GM13976 (cell line): ENCODE results near the gene SCAPER.

Experiments
- DNase-seq: peaks from one replicate; pipeline ENCODE4 v3.0.0; 2012; ENCODE audit warnings: low spot score
- in situ Hi-C: fragments of 300-500 bp; cut with MboI; formaldehyde crosslinking; loops from one replicate; pipeline ENCODE4 v1.12.0; 2022; ENCODE audit warnings: low sequenced_read_pairs, mixed read lengths, inconsistent platforms; ENCODE audit not compliant: unreplicated experiment
- TF ChIP-seq, protein P1 (sequence below): IDR thresholded peaks from 2 replicates; pipeline ENCODE4 v1.5.1; 2012; ENCODE audit warnings: borderline replicate concordance, mild to moderate bottlenecking; ENCODE audit not compliant: insufficient read depth; ENCODE audit errors: extremely low read depth, missing control alignments, control extremely low read depth

SCAPER gene

DNA sequence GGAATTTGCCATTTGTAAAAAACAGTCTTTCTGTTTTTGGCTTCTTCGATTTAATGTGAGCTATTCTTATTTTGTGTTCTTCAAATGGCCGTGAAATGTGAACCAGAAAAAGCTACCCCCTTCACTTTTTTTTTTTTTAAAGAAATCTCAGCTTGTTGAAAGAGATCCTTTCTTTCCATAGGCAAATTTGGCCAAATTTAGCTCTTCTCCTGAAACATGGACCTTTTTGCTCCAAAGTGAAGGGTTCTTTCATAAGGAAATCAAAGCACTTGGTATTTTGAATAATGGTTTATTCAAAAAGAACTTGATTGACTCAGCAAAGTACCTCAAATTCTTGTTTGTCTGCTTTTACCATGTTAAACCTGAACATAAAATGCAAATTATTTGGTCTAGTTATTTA is 36.5 kb upstream of the SCAPER start:
- TF ChIP-seq, protein P1, sequence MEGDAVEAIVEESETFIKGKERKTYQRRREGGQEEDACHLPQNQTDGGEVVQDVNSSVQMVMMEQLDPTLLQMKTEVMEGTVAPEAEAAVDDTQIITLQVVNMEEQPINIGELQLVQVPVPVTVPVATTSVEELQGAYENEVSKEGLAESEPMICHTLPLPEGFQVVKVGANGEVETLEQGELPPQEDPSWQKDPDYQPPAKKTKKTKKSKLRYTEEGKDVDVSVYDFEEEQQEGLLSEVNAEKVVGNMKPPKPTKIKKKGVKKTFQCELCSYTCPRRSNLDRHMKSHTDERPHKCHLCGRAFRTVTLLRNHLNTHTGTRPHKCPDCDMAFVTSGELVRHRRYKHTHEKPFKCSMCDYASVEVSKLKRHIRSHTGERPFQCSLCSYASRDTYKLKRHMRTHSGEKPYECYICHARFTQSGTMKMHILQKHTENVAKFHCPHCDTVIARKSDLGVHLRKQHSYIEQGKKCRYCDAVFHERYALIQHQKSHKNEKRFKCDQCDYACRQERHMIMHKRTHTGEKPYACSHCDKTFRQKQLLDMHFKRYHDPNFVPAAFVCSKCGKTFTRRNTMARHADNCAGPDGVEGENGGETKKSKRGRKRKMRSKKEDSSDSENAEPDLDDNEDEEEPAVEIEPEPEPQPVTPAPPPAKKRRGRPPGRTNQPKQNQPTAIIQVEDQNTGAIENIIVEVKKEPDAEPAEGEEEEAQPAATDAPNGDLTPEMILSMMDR, result no peak
- in situ Hi-C loops, result no loop called here
- no peak for DNase-seq

DNA sequence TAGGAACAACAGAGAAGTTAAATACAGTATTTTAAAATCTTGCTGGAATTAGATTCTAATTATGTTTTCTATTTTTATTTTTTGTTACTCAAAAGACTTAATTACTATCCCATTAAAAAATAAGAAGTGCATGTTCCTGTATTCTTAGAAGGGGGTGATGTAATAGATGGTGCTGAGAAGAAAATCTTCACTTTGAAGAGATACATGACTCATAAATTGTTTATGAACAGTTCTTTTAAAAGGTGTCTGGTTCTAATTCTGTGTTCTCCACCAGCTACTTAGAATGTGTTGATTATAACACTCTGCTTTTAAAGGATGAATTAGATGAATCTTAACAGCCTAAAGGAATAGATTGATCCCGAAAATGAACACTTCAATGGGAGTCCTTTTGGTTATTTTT is 34.6 kb upstream of the SCAPER start:
- in situ Hi-C loops, result no loop called here
- TF ChIP-seq, protein P1, result no peak
- no peak for DNase-seq

DNA sequence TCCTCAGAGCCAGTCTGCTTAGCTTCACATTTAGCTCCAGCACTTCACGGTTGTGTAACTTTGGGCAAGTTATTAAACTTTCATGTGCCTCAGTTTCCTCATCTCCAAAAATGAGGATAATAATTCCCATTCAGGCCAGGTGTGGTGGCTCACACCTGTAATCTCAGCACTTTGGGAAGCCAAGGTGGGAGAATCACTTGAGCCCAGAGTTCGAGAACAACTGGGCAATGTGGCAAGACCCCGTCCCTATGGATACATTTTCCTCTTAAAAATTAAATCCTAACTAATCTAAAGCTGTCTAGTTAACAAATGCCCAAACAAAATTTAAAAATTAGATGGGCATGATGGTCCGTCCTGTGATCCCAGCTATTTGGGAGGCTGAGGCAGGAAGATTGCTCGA is 33.6 kb upstream of the SCAPER start:
- DNase-seq, result no peak
- TF ChIP-seq, protein P1, result no peak
- in situ Hi-C loops, result no loop called here

- TF ChIP-seq, protein P1, result no peak
- DNase-seq, result no peak
- in situ Hi-C loops, result no loop called here
Observed at GRCh38 chr15:76936671-76937070, 31.5 kb upstream of the SCAPER start.

- in situ Hi-C loops, result no loop called here
- peak; percentile 65 for DNase-seq
- TF ChIP-seq, protein P1, result no peak
Observed at GRCh38 chr15:76935620-76936019, 30.5 kb upstream of the SCAPER start.

DNA sequence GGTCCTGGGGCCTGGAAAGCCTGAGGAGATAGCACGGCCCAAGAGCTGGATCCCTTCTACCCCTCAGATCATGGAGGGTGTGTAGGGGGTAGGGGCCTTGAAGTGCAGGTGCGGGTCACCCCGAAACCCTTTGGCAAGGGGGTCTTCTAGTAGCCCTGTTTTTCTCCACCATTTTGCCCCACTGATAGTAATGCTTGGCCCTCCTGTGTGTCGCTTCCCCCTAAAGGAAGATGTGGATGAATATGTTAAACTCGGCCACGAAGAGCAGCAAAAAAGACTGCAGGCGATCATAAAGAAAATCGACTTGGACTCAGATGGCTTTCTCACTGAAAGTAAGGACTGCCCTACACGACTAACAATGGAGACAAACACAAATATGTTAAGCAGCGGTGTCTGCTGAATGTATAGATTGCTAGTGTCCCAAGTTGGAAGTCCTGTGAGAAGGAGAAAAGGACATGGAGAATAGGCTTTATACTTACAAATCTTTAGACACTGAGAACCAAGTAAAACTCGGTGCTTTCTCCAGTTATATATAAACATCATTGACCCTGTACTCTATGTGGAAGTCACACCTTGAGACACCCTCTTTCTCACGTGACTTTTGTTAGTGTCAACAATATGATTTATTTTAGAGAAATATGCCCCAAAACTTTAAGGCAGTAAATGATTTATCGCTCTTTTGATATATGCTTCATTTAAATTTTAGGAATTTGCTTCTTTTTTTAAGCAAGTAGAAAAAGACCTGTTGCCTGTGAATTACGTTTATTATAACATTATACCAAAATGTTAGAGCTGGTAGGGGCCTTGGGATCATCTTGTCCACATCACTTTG is 27.2 kb upstream of the SCAPER start:
- TF ChIP-seq, protein P1, result no peak
- no peak for DNase-seq
- in situ Hi-C loops, result no loop called here
